Fibroblast of lung (primary cell): ENCODE measurements around the gene PRRX2. TPM values are rescaled to one million over a fixed set of nuclear protein-coding genes. Genes with fewer than 3 reads are reported as not detected.

ENCODE experiments used
- DNase-seq, 2 donors: peaks; one replicate each; pipeline versions ENCODE4 v3.0.0 to v3.0.0-alpha.2; 2010; ENCODE audit warnings: low read depth in 2 of 2
- H2AFZ ChIP-seq: 2 replicates; pipeline ENCODE4 v1.5.1; 2012; ENCODE audit warnings: low read length, control low read depth, inconsistent platforms
- H3K27ac ChIP-seq: 2 replicates; pipeline ENCODE4 v1.5.1; 2011; ENCODE audit warnings: low read length, control low read depth; ENCODE audit not compliant: insufficient read depth
- H3K27me3 ChIP-seq: 2 replicates; pipeline ENCODE4 v1.5.1; 2011; ENCODE audit warnings: mild to moderate bottlenecking, low read length; ENCODE audit not compliant: control insufficient read depth, insufficient read depth
- H3K36me3 ChIP-seq: 2 replicates; pipeline ENCODE4 v1.5.1; 2011; ENCODE audit warnings: low read length; ENCODE audit not compliant: control insufficient read depth, insufficient read depth
- H3K4me1 ChIP-seq: 2 replicates; pipeline ENCODE4 v1.5.1; 2011; ENCODE audit warnings: low read length; ENCODE audit not compliant: control insufficient read depth, insufficient read depth; ENCODE audit errors: extremely low read depth
- H3K4me2 ChIP-seq: 2 replicates; pipeline ENCODE4 v1.5.1; 2011; ENCODE audit warnings: low read length, control low read depth; ENCODE audit not compliant: insufficient read depth; ENCODE audit errors: extremely low read depth
- H3K4me3 ChIP-seq, 4 experiments: fragments of 200-600 bp in 1 of 4; sonication (generic) in 1 of 4; replicated peaks in 1 of 4; 2 replicates each; pipeline ENCODE4 v1.5.1; 2011 to 2016; ENCODE audit warnings: low read length in 4 of 4, low read depth in 3 of 4, mild to moderate bottlenecking in 3 of 4, control low read depth in 2 of 4, inconsistent platforms in 1 of 4, mixed read lengths in 1 of 4; ENCODE audit not compliant: insufficient read depth in 1 of 4; ENCODE audit errors: control extremely low read depth in 1 of 4
- H3K79me2 ChIP-seq: 2 replicates; pipeline ENCODE4 v1.5.1; 2012; ENCODE audit warnings: mild to moderate bottlenecking, low read length, inconsistent platforms; ENCODE audit not compliant: control insufficient read depth, insufficient read depth
- H3K9ac ChIP-seq: 2 replicates; pipeline ENCODE4 v1.5.1; 2011; ENCODE audit warnings: mild to moderate bottlenecking, low read length, control low read depth; ENCODE audit not compliant: insufficient read depth
- H3K9me3 ChIP-seq: 2 replicates; pipeline ENCODE4 v1.5.1; 2012; ENCODE audit warnings: low read depth, low read length; ENCODE audit not compliant: control insufficient read depth, insufficient read depth
- H4K20me1 ChIP-seq: 2 replicates; pipeline ENCODE4 v1.5.1; 2011; ENCODE audit warnings: low read length; ENCODE audit not compliant: control insufficient read depth, insufficient read depth; ENCODE audit errors: extremely low read depth
- CTCF ChIP-seq, 2 donors: IDR thresholded peaks in 1 of 2; conservative IDR thresholded peaks in 1 of 2; 1 replicate in 1 of 2; 2 replicates in 1 of 2; pipeline ENCODE4 v1.5.1; 2011 to 2012; ENCODE audit warnings: low read length in 2 of 2, control low read depth in 1 of 2, inconsistent platforms in 1 of 2, low read depth in 1 of 2, mild to moderate bottlenecking in 1 of 2
- EZH2 ChIP-seq: IDR thresholded peaks from 2 replicates; pipeline ENCODE4 v1.5.1; 2012; ENCODE audit warnings: low read length, control low read depth, mild to moderate bottlenecking; ENCODE audit errors: missing control alignments
- polyA plus RNA-seq, 2 donors: library from polyadenylated mRNA; depleted of rRNA in 1 of 2; stranded (reverse) in 1 of 2; unstranded in 1 of 2; fragments of >200 nt; gene quantifications; 2 replicates each; pipeline ENCODE4 v1.2.1, GENCODE V29; 2011 to 2012; ENCODE audit warnings: missing spikeins in 1 of 2
- total RNA-seq: library from RNA; depleted of rRNA; stranded (reverse); fragments of >200 nt; gene quantifications from 2 replicates; pipeline ENCODE4 v1.2.1, GENCODE V29; 2014

PRRX2 gene
- total and polyA plus RNA-seq, 2 donors (not counting 1 experiment from before 2014, with no cell fraction given): 4.4 to 11.7 TPM

- Histone ChIP-seq H2AFZ (no peak overlapping the region), H3K27ac (no peak overlapping the region), H3K36me3 (no peaks in the 10 kb centered on the region), H3K4me1 (peaks cover 12% of the 10 kb centered on the region), H3K4me3 (no peak overlapping the region), H3K27me3 (no peaks in the 10 kb centered on the region), H3K9ac (no peak overlapping the region), H4K20me1 (no peaks in the 10 kb centered on the region), H3K79me2 (no peaks in the 10 kb centered on the region), H3K4me2 (no peak overlapping the region), H3K9me3 (no peaks in the 10 kb centered on the region)
- no peak for DNase-seq
- TF ChIP-seq EZH2 (no peak), CTCF (conservative IDR thresholded peaks at IDR 0.05 in 1 of 2, IDR thresholded peaks at IDR 0.05 in 1 of 2; ENCODE audit: low read depth in 1 of 2, low read length in 2 of 2) (no peak)
These were observed 36.1 kb downstream of the PRRX2 start for GRCh38 chr9:129701549-129701948.

GRCh38 chr9:129702589-129703520, 37.4 kb downstream of the PRRX2 start:
- peak; percentile 73 to 74 for DNase-seq
- Histone ChIP-seq H4K20me1 (no peaks in the 10 kb centered on the region), H3K27me3 (no peaks in the 10 kb centered on the region), H3K4me2 (peak overlapping the region; percentile 4), H3K36me3 (no peaks in the 10 kb centered on the region), H3K4me1 (peaks cover 7% of the 10 kb centered on the region), H2AFZ (no peak overlapping the region), H3K4me3 (peak overlapping the region in 1 of 4 experiments; percentile 14), H3K9ac (no peak overlapping the region), H3K79me2 (no peaks in the 10 kb centered on the region), H3K9me3 (no peaks in the 10 kb centered on the region), H3K27ac (peak overlapping the region; percentile 50)
- no peak for TF ChIP-seq EZH2
- TF ChIP-seq CTCF (conservative IDR thresholded peaks at IDR 0.05 in 1 of 2, IDR thresholded peaks at IDR 0.05 in 1 of 2; ENCODE audit: low read depth in 1 of 2, low read length in 2 of 2): no peak

- Histone ChIP-seq H3K79me2 (no peaks in the 10 kb centered on the region), H3K4me2 (peak overlapping the region; percentile 4), H3K4me3 (peak overlapping the region in 1 of 4 experiments; percentile 14), H3K9ac (no peak overlapping the region), H4K20me1 (no peaks in the 10 kb centered on the region), H3K27me3 (no peaks in the 10 kb centered on the region), H3K36me3 (no peaks in the 10 kb centered on the region), H3K27ac (peak overlapping the region; percentile 50), H3K4me1 (peaks cover 7% of the 10 kb centered on the region), H3K9me3 (no peaks in the 10 kb centered on the region), H2AFZ (no peak overlapping the region)
- TF ChIP-seq EZH2: no peak
- peak; percentile 31 to 53 for DNase-seq
These were observed 38.4 kb downstream of the PRRX2 start for GRCh38 chr9:129703667-129704355.
